Tibial nerve (tissue), 4 donors: ENCODE results near the gene GIPC3.

ENCODE experiments used
- CTCF ChIP-seq, 5 experiments: fragments of 200-600 bp in 3 of 5; fragments of 450-650 bp in 2 of 5; sonication (generic) in 3 of 5; IDR thresholded peaks; one replicate each; pipeline ENCODE4 v1.5.1; 2016 to 2019; ENCODE audit warnings: antibody characterized with exemption in 5 of 5, mild to moderate bottlenecking in 3 of 5, moderate library complexity in 2 of 5
- EP300 ChIP-seq, 2 donors: sonication (generic); formaldehyde crosslinking; IDR thresholded peaks; one replicate each; pipeline ENCODE4 v1.6.1; 2017; ENCODE audit warnings: antibody characterized with exemption in 2 of 2, mild to moderate bottlenecking in 1 of 2
- POLR2A ChIP-seq, 2 donors: fragments of 450-650 bp; IDR thresholded peaks; one replicate each; pipeline ENCODE4 v1.6.1; 2017; ENCODE audit warnings: antibody characterized with exemption in 2 of 2, mild to moderate bottlenecking in 2 of 2, moderate library complexity in 2 of 2

GRCh38 chr19:3550947-3551791 is 34.1 kb upstream of the GIPC3 start:
- TF ChIP-seq CTCF (IDR thresholded peaks at IDR 0.05), result no peak
- no peak for TF ChIP-seq POLR2A (IDR thresholded peaks at IDR 0.05)
- TF ChIP-seq EP300 (IDR thresholded peaks at IDR 0.05), result no peak
